HUES6 (cell line): ENCODE results near the gene TMEM17.

Source experiments
- H3K27ac ChIP-seq: 2 replicates; pipeline ENCODE4 v1.7.0; 2013; ENCODE audit warnings: low read depth, mild to moderate bottlenecking, low read length, inconsistent platforms
- H3K27me3 ChIP-seq: 2 replicates; pipeline ENCODE4 v1.6.1; 2013; ENCODE audit warnings: low read length; ENCODE audit not compliant: control insufficient read depth, insufficient read depth
- H3K36me3 ChIP-seq: 2 replicates; pipeline ENCODE4 v1.6.1; 2013; ENCODE audit warnings: low read length; ENCODE audit not compliant: control insufficient read depth, insufficient read depth
- H3K4me1 ChIP-seq: 2 replicates; pipeline ENCODE4 v1.6.1; 2013; ENCODE audit warnings: low read length; ENCODE audit not compliant: control insufficient read depth, insufficient read depth
- H3K4me3 ChIP-seq: 2 replicates; pipeline ENCODE4 v1.5.1; 2013; ENCODE audit warnings: low read depth, low read length
- H3K9ac ChIP-seq: one replicate; pipeline ENCODE4 v1.6.1; 2013; ENCODE audit warnings: mild to moderate bottlenecking, low read length
- H3K9me3 ChIP-seq: 2 replicates; pipeline ENCODE4 v1.6.1; 2013; ENCODE audit warnings: low read depth, low read length; ENCODE audit not compliant: control insufficient read depth, insufficient read depth

The TMEM17 gene

DNA sequence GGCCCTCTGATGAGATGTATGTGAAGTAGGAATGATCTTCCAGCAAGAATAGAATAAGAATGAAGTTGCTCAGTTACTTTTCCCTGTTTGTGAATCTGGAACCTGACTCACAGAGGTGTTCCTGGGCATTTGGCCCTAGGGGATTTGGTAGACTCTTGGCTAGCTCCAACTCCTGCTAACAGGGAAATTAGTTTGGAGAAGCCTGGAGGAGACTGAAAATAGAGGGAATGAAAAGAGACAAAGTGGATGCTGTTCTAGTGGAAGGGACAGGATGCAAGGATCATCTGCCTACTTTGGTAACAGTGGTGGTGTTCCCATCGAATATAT is 19.6 kb downstream of the TMEM17 start:
- no peaks in the 10 kb centered on the region for H3K36me3 ChIP-seq
- H3K4me1 ChIP-seq, result no peaks in the 10 kb centered on the region; the same call in 1 of the 2 replicates
- H3K27ac ChIP-seq, result no peak overlapping the region
- no peak overlapping the region for H3K4me3 ChIP-seq
- no peaks in the 10 kb centered on the region for H3K27me3 ChIP-seq
- no peak overlapping the region for H3K9ac ChIP-seq
- H3K9me3 ChIP-seq, result no peaks in the 10 kb centered on the region

DNA sequence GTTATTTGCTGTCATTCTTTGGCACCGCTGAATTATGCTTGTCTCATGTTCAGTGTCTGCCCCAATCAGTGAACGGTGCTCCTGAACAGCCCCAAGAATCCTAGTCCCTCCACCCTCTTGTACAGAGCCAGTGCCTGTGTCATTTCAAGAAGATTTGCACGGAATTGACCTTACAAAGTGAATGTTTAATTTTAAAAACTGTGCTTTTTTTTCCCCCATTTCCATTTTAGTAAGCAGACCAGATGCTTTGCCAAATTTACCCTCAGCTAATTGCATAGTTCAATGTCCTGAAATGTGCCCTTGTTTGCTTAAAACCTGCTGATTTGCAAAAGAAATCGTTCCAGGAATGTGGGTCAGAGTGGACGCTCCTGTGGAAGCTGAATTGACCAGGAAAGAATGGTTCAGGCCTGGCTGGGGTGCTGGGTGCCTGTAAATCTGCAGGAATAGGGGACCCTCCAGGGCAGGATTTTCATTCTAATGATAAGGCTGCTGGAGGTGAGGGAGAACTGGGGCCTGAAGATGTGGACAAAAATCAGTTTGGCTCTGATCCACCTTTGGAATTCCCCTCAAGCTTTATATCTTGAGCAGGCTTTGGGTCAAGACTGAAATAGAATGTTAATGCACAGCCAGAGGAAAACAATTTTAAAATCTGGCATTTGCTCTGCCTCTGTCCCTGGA is 20.1 kb downstream of the TMEM17 start:
- H3K9me3 ChIP-seq, result no peaks in the 10 kb centered on the region
- no peaks in the 10 kb centered on the region for H3K27me3 ChIP-seq
- H3K27ac ChIP-seq, result no peak overlapping the region
- H3K4me1 ChIP-seq, result no peaks in the 10 kb centered on the region; the same call in 1 of the 2 replicates
- no peak overlapping the region for H3K9ac ChIP-seq
- H3K4me3 ChIP-seq, result no peak overlapping the region
- no peaks in the 10 kb centered on the region for H3K36me3 ChIP-seq

DNA sequence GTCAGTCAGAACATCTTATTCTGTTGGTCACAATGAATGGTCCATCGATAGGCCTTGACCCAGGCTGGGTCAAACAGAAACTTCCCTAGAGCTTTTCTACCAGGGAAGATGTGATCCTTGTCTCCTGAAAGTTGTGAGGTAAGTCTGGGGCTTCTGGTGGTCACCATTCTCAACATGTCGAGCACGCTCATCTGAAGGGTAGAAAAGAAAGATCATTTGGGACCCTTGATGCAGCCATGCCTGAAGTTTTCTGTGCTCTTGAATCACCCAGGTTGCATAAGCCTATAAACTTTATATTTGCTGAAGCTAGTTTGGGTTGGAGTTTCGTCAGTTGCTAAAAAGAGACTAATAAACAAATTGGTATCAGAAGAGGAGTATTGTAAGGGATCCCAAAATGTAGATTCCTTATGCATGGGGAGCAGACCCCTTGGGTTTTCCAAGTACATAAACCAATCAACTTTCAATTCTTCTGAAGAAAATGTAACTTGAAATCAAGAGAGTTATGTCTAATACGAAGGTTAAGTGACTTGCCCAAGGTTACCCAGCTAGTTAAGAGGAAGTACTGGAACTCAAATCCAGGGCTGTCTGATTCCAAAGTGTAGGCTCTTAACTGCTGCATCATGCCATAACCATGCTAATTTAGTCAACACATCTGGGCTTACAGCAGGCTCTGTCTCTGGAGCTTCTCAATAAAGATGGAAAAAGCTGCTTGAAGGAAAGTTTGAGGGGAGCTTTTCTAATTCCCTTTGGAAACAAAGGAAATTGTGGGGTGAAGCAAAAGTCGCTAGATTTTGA is 23.2 kb downstream of the TMEM17 start:
- Histone ChIP-seq H3K9ac (no peak overlapping the region), H3K9me3 (no peaks in the 10 kb centered on the region), H3K36me3 (no peaks in the 10 kb centered on the region), H3K27ac (no peak overlapping the region), H3K27me3 (no peaks in the 10 kb centered on the region), H3K4me3 (no peak overlapping the region), H3K4me1 (no peaks in the 10 kb centered on the region; the same call in 1 of the 2 replicates)

DNA sequence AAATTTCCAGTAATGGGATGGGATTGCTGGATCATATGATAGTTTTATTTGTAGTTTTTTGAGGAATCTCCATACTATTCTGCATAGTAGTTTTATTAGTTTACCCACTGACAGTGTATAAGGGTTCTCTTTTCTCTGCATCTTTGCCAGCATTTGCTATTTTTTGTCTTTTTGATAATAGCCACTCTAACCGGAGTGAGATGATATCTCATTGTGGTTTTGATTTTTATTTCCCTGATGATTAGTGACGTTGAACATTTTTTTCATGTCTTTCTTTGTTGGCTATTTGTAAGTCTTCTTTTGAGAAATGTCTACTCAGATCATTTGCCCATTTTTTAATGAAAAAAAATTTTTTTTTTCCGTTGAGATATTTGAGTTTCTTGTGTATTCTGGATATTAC is 26.1 kb downstream of the TMEM17 start:
- H3K9me3 ChIP-seq, result no peaks in the 10 kb centered on the region
- H3K9ac ChIP-seq, result no peak overlapping the region
- no peak overlapping the region for H3K27ac ChIP-seq
- H3K4me3 ChIP-seq, result no peak overlapping the region
- H3K27me3 ChIP-seq, result no peaks in the 10 kb centered on the region
- peaks cover 19% of the 10 kb centered on the region for H3K4me1 ChIP-seq
- no peaks in the 10 kb centered on the region for H3K36me3 ChIP-seq

DNA sequence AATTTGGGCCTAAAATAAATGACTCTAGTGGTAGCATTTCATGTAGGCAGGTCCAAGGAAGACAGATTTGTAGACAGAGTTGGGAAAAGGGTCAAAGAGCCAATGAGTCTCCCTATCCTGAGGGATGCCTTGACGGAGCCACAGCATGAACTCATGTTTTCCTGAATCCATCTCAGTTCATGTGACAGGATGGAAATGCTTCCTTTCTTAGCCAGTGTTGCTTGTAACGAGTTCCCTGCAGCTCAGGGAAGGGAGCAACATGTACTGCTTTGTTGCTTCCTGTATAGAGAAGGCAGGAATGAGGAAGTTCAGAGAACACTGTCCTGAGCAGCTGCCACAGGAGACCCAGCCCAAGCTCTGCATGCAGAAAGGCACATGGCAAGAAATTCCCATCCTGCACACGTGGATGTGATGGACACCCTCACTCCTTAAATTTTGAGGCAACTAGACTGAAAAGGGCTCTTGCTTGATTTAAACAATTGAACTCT is 27.9 kb downstream of the TMEM17 start:
- Histone ChIP-seq H3K4me1 (peaks cover 23% of the 10 kb centered on the region), H3K36me3 (no peaks in the 10 kb centered on the region), H3K4me3 (no peak overlapping the region), H3K27ac (no peak overlapping the region), H3K27me3 (no peaks in the 10 kb centered on the region), H3K9me3 (no peaks in the 10 kb centered on the region), H3K9ac (no peak overlapping the region)

DNA sequence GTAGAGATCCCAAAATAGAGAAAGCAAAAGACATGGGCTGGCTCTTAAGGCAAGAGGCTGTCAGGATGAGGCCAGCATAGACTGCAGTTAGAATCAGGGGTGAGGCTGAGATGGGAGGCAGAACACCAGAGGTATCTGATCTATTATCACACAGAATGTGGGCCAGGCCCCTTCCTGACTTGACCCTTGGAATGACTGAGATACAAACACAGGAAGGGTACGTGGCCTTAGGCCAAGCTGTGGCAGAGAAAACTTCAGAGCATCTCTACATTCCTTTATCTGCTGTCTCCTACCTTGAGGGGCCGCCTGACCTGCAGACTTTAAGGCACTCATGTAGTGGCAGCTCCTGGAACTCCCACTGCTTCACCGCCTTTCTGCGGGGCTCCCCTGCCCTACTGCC is 28.4 kb downstream of the TMEM17 start:
- Histone ChIP-seq H3K9ac (no peak overlapping the region), H3K36me3 (no peaks in the 10 kb centered on the region), H3K4me1 (peaks cover 23% of the 10 kb centered on the region), H3K27ac (no peak overlapping the region), H3K9me3 (no peaks in the 10 kb centered on the region), H3K27me3 (no peaks in the 10 kb centered on the region), H3K4me3 (no peak overlapping the region)

DNA sequence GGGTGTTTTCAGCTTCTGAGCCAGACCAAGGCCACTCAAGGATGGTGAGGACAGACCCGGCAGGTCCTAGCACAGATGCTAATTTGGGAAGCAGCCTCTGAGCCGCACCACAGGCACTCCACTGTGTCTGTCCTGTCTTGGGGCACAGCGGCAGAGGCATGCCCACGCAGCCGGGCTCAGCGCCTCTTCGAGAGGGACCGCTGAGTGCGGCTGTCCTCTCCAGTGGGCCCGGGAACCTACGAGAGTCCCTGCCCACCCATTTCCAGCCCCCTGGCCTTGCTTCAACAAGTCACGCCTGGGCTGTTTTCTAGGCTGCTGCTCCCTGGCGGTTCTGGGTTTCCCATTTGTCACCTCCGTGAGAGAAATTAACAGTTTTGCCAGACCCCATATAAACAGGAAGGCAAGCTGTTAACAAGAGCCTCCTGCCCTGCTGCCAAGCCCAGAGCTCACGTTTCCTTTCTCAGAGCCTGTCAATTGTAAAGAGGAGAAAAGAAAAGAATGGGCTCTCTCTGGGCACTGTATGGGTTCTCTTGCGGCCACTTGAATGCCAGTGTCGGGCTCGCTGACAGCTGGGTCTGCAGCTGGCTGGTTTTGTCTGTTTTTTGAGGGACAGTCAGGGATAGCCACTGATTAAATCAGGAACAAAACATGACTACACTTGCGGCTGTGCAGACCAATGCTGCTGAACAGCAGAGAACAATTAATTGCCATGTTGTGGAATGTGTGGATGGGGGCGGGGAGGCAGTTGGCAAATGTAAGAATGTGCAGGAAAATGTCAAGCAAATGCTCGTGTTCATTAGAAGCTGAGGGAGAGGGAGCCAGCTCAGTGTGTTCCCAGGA is 30.6 kb downstream of the TMEM17 start:
- Histone ChIP-seq H3K9me3 (no peaks in the 10 kb centered on the region), H3K4me3 (no peak overlapping the region), H3K36me3 (no peaks in the 10 kb centered on the region), H3K27ac (no peak overlapping the region), H3K9ac (no peak overlapping the region), H3K4me1 (peaks cover 23% of the 10 kb centered on the region), H3K27me3 (no peaks in the 10 kb centered on the region)

DNA sequence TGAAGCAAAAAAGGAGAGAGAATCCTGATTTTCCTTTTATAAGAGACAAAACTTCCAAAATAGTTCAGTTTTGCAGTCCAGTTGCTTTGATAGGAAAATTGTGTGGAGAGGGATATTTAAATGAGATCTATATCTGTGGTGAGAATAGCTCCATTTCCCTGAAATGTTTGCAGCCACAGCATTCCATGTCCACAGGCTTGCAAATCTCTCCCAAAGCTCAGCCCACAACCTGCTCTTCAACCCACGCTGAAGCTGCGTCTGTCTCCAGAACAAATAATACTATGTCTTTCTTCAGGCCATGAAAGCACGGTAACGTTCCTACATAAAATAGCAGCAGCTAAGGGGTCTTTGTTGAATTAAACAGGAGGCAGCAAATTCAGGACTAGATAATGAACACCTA is 31.8 kb downstream of the TMEM17 start:
- no peak overlapping the region for H3K4me3 ChIP-seq
- peaks cover 23% of the 10 kb centered on the region for H3K4me1 ChIP-seq
- H3K9ac ChIP-seq, result no peak overlapping the region
- no peaks in the 10 kb centered on the region for H3K27me3 ChIP-seq
- H3K36me3 ChIP-seq, result no peaks in the 10 kb centered on the region
- H3K27ac ChIP-seq, result no peak overlapping the region
- H3K9me3 ChIP-seq, result no peaks in the 10 kb centered on the region

DNA sequence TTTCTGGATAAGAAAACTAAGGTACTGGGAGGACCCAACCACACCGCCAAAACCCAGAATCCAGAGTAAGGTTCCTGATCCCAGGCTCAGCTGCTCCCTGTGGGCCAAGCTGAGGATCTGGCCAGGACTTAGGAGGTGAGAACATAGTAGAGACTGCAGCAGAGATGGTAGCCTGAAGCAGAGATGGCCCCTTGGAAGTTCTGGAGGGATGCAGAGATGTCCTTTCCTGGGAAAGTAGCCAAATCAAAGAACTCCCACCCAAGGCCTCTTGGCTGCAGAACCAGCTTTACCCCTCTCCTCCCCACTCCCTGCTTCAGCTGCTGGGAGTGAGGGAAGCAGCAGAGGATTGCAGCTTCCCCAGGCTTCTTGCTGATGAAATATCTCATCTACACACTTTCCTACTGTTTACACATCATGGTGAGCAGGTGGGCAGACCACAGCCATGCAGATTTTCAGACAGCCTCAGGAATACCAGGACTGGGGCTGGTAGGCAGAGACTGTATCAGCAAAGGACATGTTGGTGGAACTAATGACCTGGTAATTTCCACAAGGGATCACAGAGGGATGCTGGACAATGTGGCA is 32.7 kb downstream of the TMEM17 start:
- no peaks in the 10 kb centered on the region for H3K27me3 ChIP-seq
- H3K36me3 ChIP-seq, result no peaks in the 10 kb centered on the region
- no peak overlapping the region for H3K27ac ChIP-seq
- H3K4me3 ChIP-seq, result no peak overlapping the region
- H3K4me1 ChIP-seq, result peaks cover 23% of the 10 kb centered on the region
- H3K9ac ChIP-seq, result no peak overlapping the region
- H3K9me3 ChIP-seq, result no peaks in the 10 kb centered on the region

DNA sequence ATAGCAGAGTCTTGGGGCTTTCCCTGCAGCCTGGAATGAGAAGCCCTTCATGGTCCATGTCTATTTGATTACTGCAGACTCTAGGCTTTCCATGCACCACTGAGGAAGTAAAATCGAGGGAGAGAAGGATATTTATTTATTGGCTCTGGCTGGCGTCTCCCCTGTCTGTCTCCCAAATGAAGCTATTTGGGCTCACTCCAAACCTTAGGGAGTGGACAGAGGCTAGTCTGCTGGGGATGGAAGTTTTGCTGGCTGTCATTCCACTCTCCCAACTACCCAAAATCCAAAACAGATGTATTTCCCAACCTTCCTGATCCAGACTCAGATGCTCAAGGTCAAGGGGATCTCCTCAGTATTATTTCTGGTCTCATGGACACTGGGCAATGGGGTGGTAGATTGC is 33.7 kb downstream of the TMEM17 start:
- no peaks in the 10 kb centered on the region for H3K27me3 ChIP-seq
- no peaks in the 10 kb centered on the region for H3K9me3 ChIP-seq
- peaks cover 26% of the 10 kb centered on the region for H3K4me1 ChIP-seq
- no peak overlapping the region for H3K4me3 ChIP-seq
- no peak overlapping the region for H3K9ac ChIP-seq
- no peaks in the 10 kb centered on the region for H3K36me3 ChIP-seq
- H3K27ac ChIP-seq, result no peak overlapping the region
